Sigmoid colon (tissue), 7 donors: ENCODE results near the gene NCS1. TPM values are rescaled to one million over a fixed set of nuclear protein-coding genes. Genes with fewer than 3 reads are reported as not detected.

ENCODE experiments used
- DNase-seq: peaks from one replicate; pipeline ENCODE4 v3.0.0-alpha.2; 2019
- H3K27ac ChIP-seq, 4 donors: fragments of 200-600 bp; sonication (generic); one replicate each; pipeline ENCODE4 v1.5.1; 2016 to 2019; ENCODE audit warnings: mild to moderate bottlenecking in 1 of 4
- H3K27me3 ChIP-seq, 3 donors: fragments of 200-600 bp; sonication (generic); one replicate each; pipeline ENCODE4 v1.5.1; 2019; ENCODE audit warnings: mild to moderate bottlenecking in 1 of 3
- H3K36me3 ChIP-seq, 4 donors: fragments of 200-600 bp; sonication (generic); one replicate each; pipeline ENCODE4 v1.5.1; 2016 to 2019
- H3K4me1 ChIP-seq, 4 donors: fragments of 200-600 bp; sonication (generic); one replicate each; pipeline ENCODE4 v1.5.1; 2017 to 2019
- H3K4me3 ChIP-seq, 4 donors: fragments of 200-600 bp; sonication (generic); one replicate each; pipeline ENCODE4 v1.5.1; 2017 to 2019; ENCODE audit warnings: mild to moderate bottlenecking in 2 of 4, moderate library complexity in 1 of 4
- H3K9me3 ChIP-seq, 4 donors: fragments of 200-600 bp in 3 of 4; sonication (generic) in 3 of 4; one replicate each; pipeline versions ENCODE4 v1.5.1 to v1.6.1; 2013 to 2019
- EP300 ChIP-seq, 4 donors: sonication (generic); formaldehyde crosslinking; IDR thresholded peaks; one replicate each; pipeline ENCODE4 v1.6.1; 2017; ENCODE audit warnings: antibody characterized with exemption in 4 of 4
- POLR2A ChIP-seq, 2 donors: fragments of 450-650 bp; IDR thresholded peaks; one replicate each; pipeline ENCODE4 v1.6.1; 2016; ENCODE audit warnings: antibody characterized with exemption in 2 of 2, mild to moderate bottlenecking in 2 of 2, moderate library complexity in 2 of 2
- POLR2AphosphoS5 ChIP-seq, 4 donors: sonication (generic); formaldehyde crosslinking; IDR thresholded peaks; one replicate each; pipeline ENCODE4 v1.6.1; 2017; ENCODE audit warnings: antibody characterized with exemption in 4 of 4
- WGBS, 2 donors: extraction: QIAGEN DNeasy Blood & Tissue Kit; methylation state at CpG; one replicate each; pipeline ENCODE4 v1.1.7; 2013; 5-methylcytosine and 5-hydroxymethylcytosine counted together
- intact Hi-C: fragments of 100-400 bp; cut with DNase I; formaldehyde crosslinking; loops from one replicate; pipeline ENCODE4 v1.15.1; 2023
- polyA plus RNA-seq, 3 donors: library from polyadenylated mRNA; stranded (reverse); fragments of 200-250 nt; gene quantifications; one replicate each; pipeline ENCODE4 v1.2.3, GENCODE V29; 2013
- total RNA-seq, 4 donors: library from RNA; depleted of rRNA; stranded (reverse); fragments of >200 nt; gene quantifications; one replicate each; pipeline ENCODE4 v1.1.0, GENCODE V29; 2016
- TF ChIP-seq, protein P1 (sequence below), 4 experiments: fragments of 450-650 bp in 3 of 4; fragments of 200-600 bp in 1 of 4; IDR thresholded peaks; one replicate each; pipeline ENCODE4 v1.5.1; 2016 to 2019; ENCODE audit warnings: antibody characterized with exemption in 4 of 4, mild to moderate bottlenecking in 3 of 4, moderate library complexity in 2 of 4
- donor health status: healthy with polysubstance abuse.
- donor health status: Bipolar disorder and iron deficiency.
- donor health status: healthy.

Gene NCS1
- total and polyA plus RNA-seq, 7 donors: 0.69 to 133 (median 78.5) TPM

DNA sequence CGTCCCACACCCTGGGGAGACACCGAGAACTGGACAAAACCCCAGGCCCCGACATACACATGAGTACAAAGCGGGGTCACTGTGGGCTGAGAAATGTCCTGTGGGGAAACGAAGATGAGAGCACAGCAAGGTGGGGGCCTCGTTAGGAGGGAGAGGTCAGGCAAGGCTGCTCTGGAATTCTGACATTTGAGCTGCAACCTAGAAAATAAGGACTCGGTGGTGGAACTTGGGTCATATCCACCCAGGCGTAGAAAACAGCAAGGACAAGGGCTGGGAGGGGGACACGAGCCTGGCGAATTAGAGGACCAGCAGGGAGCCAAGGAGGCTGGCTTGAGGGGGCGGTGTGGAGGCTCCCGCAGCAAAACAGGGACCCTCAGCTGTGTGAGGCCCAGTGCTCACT lies 32.8 kb downstream of the NCS1 start:
- Histone ChIP-seq H3K4me3 (no peak overlapping the region), H3K27me3 (no peaks in the 10 kb centered on the region), H3K4me1 (peaks cover 0 to 61% (median 57%) of the 10 kb centered on the region in 4 donors), H3K27ac (peak overlapping the region; percentile 33 to 99 (median 56)), H3K36me3 (peaks cover 0 to 11% (median 3%) of the 10 kb centered on the region in 4 donors), H3K9me3 (no peaks in the 10 kb centered on the region)
- 83 to 85% methylated on average over 12 of the region's 12 CpGs for WGBS, 2 donors
- intact Hi-C loops: no loop called here
- TF ChIP-seq POLR2AphosphoS5 (IDR thresholded peaks at IDR 0.05): no peak
- TF ChIP-seq POLR2A (IDR thresholded peaks at IDR 0.05): no peak
- no peak for TF ChIP-seq EP300 (IDR thresholded peaks at IDR 0.05)
- TF ChIP-seq, protein P1, sequence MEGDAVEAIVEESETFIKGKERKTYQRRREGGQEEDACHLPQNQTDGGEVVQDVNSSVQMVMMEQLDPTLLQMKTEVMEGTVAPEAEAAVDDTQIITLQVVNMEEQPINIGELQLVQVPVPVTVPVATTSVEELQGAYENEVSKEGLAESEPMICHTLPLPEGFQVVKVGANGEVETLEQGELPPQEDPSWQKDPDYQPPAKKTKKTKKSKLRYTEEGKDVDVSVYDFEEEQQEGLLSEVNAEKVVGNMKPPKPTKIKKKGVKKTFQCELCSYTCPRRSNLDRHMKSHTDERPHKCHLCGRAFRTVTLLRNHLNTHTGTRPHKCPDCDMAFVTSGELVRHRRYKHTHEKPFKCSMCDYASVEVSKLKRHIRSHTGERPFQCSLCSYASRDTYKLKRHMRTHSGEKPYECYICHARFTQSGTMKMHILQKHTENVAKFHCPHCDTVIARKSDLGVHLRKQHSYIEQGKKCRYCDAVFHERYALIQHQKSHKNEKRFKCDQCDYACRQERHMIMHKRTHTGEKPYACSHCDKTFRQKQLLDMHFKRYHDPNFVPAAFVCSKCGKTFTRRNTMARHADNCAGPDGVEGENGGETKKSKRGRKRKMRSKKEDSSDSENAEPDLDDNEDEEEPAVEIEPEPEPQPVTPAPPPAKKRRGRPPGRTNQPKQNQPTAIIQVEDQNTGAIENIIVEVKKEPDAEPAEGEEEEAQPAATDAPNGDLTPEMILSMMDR (IDR thresholded peaks at IDR 0.05): no peak
- no peak for DNase-seq

- H3K27me3 ChIP-seq: no peaks in the 10 kb centered on the region
- H3K36me3 ChIP-seq: peaks cover 0 to 11% (median 3%) of the 10 kb centered on the region in 4 donors
- peaks cover 0 to 57% (median 53%) of the 10 kb centered on the region in 4 donors for H3K4me1 ChIP-seq
- no peaks in the 10 kb centered on the region for H3K9me3 ChIP-seq
- H3K27ac ChIP-seq: peak overlapping the region; percentile 24 to 99 (median 82)
- intact Hi-C loops: no loop called here
- DNase-seq: no peak
- WGBS, 2 donors: 90 to 93% methylated on average over 5 of the region's 5 CpGs
- no peak for TF ChIP-seq EP300 (IDR thresholded peaks at IDR 0.05)
- TF ChIP-seq, protein P1 (IDR thresholded peaks at IDR 0.05): no peak
- TF ChIP-seq POLR2AphosphoS5 (IDR thresholded peaks at IDR 0.05): no peak
- TF ChIP-seq POLR2A (IDR thresholded peaks at IDR 0.05): no peak
- no peak overlapping the region for H3K4me3 ChIP-seq
Observed at GRCh38 chr9:130205912-130206311, 33.7 kb downstream of the NCS1 start.

DNA sequence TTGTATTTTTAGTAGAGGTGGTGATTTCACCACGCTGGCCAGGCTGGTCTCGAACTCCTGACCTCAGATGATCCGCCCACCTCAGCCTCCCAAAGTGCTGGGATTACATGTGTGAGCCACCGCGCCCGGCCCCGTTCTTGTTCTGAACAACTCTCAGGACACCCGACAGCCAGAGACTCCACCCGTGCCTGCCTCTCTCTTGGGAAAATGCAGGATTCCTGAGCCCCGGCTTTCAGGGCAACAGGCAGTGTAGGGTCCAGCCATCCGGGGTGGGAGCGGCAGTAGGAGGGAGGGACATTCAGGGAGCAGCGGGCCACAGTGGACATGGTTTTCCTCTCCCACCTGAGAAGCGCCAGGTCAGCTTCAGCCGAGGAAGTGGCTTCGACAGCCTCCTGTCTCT lies 34.4 kb downstream of the NCS1 start:
- Histone ChIP-seq H3K4me1 (peaks cover 0 to 53% (median 49%) of the 10 kb centered on the region in 4 donors), H3K9me3 (no peaks in the 10 kb centered on the region), H3K4me3 (no peak overlapping the region), H3K27me3 (no peaks in the 10 kb centered on the region), H3K27ac (peak overlapping the region; percentile 78 to 99 (median 82)), H3K36me3 (peaks cover 0 to 16% (median 3%) of the 10 kb centered on the region in 4 donors)
- no peak for TF ChIP-seq POLR2A (IDR thresholded peaks at IDR 0.05)
- TF ChIP-seq, protein P1 (IDR thresholded peaks at IDR 0.05): no peak
- no peak for TF ChIP-seq EP300 (IDR thresholded peaks at IDR 0.05)
- no peak for TF ChIP-seq POLR2AphosphoS5 (IDR thresholded peaks at IDR 0.05)
- 89 to 92% methylated on average over 16 of the region's 16 CpGs for WGBS, 2 donors
- intact Hi-C loops: no loop called here
- DNase-seq: peak; percentile 67

- Histone ChIP-seq H3K4me1 (peaks cover 0 to 54% (median 52%) of the 10 kb centered on the region in 4 donors), H3K4me3 (no peak overlapping the region), H3K27me3 (no peaks in the 10 kb centered on the region), H3K9me3 (no peaks in the 10 kb centered on the region), H3K36me3 (peaks cover 0 to 16% (median 3%) of the 10 kb centered on the region in 4 donors), H3K27ac (peak overlapping the region; percentile 78 to 99 (median 82))
- intact Hi-C loops: no loop called here
- TF ChIP-seq POLR2AphosphoS5 (IDR thresholded peaks at IDR 0.05) (no peak), EP300 (IDR thresholded peaks at IDR 0.05) (no peak), POLR2A (IDR thresholded peaks at IDR 0.05) (no peak)
- TF ChIP-seq, protein P1 (IDR thresholded peaks at IDR 0.05): no peak
- DNase-seq: peak; percentile 74
- 84 to 87% methylated on average over 17 of the region's 17 CpGs for WGBS, 2 donors
Observed at GRCh38 chr9:130207241-130207992, 35.2 kb downstream of the NCS1 start.
